Activated CD4-positive, alpha-beta T cell treated with anti-CD3 and anti-CD28 coated beads for 36 hours (primary cell): Measurements from ENCODE around the gene ARMH3. TPM values are rescaled to one million over a fixed set of nuclear protein-coding genes. Genes with fewer than 3 reads are reported as not detected.
A peak's percentile ranks its signal among the peaks of the same experiment; 100 is the strongest.

ENCODE experiments used
- ATAC-seq: fragments of 200-7000 bp; cut with Tn5 transposase; one replicate; pipeline ENCODE4 v1.10.0; 2021; ENCODE audit warnings: mild to moderate bottlenecking, moderate library complexity
- CTCF ChIA-PET: fragments of 350-600 bp; sonication (Branson Sonifier 250); formaldehyde crosslinking; loops from one replicate; lab custom pipeline; 2021; ENCODE audit warnings: antibody characterized with exemption; lab: Charles Lee
- POLR2A ChIA-PET: fragments of 350-600 bp; sonication (Branson Sonifier 250); formaldehyde crosslinking; loops from one replicate; lab custom pipeline; 2021; ENCODE audit warnings: antibody characterized with exemption, inconsistent platforms; lab: Charles Lee
- DNase-seq: peaks from one replicate; pipeline ENCODE4 v3.0.0-alpha.2; 2020
- H3K27ac Mint-ChIP-seq: one replicate; pipeline ENCODE4 v1.8.0; 2021; ENCODE audit warnings: mixed read lengths
- H3K27me3 Mint-ChIP-seq: one replicate; pipeline ENCODE4 v1.8.0; 2021; ENCODE audit warnings: mixed read lengths
- H3K36me3 Mint-ChIP-seq: one replicate; pipeline ENCODE4 v1.8.0; 2021; ENCODE audit warnings: low read depth, mixed read lengths
- H3K4me1 Mint-ChIP-seq: one replicate; pipeline ENCODE4 v1.8.0; 2021; ENCODE audit warnings: mixed read lengths
- H3K4me3 Mint-ChIP-seq: one replicate; pipeline ENCODE4 v1.8.0; 2021; ENCODE audit warnings: mild to moderate bottlenecking, moderate library complexity, mixed read lengths
- H3K9me3 Mint-ChIP-seq: one replicate; pipeline ENCODE4 v1.8.0; 2021; ENCODE audit warnings: low read depth, mixed read lengths
- intact Hi-C, 2 experiments: fragments of 100-400 bp; cut with DNase I in 1 of 2; cut with micrococcal nuclease in 1 of 2; formaldehyde crosslinking; loops; one replicate each; pipeline versions ENCODE4 v1.14.2 to v1.15.1; 2022 to 2024; cut with DNase I, micrococcal nuclease
- total RNA-seq, 2 experiments: library from RNA; stranded (reverse); gene quantifications; one replicate each; pipeline ENCODE4 v1.2.3, GENCODE V29; 2021

Gene ARMH3
- total RNA-seq, 2 experiments from 2014 or later, result 16.0 to 21.0 TPM

DNA sequence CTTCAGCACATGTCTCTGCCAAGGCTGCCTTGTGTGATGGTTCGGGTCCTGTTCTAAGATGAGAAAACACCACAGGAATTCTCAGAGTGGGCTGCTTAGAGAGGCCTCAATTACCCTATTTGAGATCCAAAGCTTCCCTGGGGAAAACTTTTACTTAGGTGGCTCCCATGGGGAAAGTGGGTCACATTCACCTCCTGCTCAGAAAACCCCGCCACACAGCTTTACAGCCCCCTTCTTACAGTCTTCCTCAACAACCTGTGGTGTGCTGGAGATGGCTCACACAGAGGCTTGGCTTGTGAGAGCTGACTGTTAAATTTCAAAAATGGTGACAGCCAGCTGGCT is 175.8 kb downstream of the ARMH3 start:
- H3K4me1 Mint-ChIP-seq, result peaks cover 8% of the 10 kb centered on the region
- H3K36me3 Mint-ChIP-seq, result peaks cover 5% of the 10 kb centered on the region
- intact Hi-C loops, result no loop called here
- POLR2A ChIA-PET, result no interaction called here
- CTCF ChIA-PET, result interaction anchor here (1.3 to 2.3 kb wide), 3 partner anchors 8 to 22 kb away, joined by 3 to 9 read pairs (median 5); no protein-coding TSS in a partner anchor
- DNase-seq, result no peak
- no peak overlapping the region for H3K4me3 Mint-ChIP-seq
- no peak for ATAC-seq
- H3K27ac Mint-ChIP-seq, result no peak overlapping the region
- no peaks in the 10 kb centered on the region for H3K27me3 Mint-ChIP-seq
- no peaks in the 10 kb centered on the region for H3K9me3 Mint-ChIP-seq

DNA sequence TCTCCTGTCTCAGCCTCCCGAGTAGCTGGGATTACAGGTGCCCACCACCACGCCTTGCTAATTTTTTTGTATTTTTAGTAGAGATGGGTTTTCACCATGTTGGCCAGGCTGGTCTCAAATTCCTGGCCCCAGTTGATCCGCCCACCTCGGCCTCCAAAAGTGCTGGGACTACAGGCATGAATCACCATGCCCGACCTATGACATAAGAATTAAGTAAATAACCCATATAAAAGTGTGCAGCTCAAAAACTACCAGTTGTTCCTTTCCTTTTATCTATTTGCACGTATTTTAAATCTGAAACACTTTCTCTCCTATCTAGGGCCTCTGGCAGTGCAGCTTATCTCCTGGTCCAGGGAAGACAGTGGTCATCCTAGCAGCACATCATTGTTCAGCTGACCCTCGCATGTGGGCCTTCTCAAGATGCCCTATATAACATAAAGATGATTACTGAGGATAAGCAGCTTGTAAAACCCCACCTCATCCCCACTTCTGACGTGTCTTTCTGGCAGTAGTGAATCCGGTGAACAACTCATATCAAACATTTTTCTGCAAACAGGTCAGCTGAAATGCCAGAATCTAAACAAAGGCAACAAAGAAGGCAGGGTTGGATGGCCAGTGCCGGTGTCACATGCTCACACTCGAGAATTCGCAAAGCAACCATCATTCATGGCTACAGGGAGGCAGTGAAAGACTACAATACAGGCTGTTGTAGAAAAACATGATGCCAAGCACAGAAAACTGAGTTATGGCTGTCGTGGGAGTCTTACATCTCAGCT is 176.3 kb downstream of the ARMH3 start:
- intact Hi-C loops, result no loop called here
- no peak overlapping the region for H3K4me3 Mint-ChIP-seq
- H3K36me3 Mint-ChIP-seq, result peaks cover 5% of the 10 kb centered on the region
- ChIA-PET POLR2A (no interaction called here), CTCF (interaction anchor here (0.7 to 2.3 kb wide), 2 partner anchors 9 to 405 kb away, joined by 3 to 9 read pairs; no protein-coding TSS in a partner anchor)
- peaks cover 8% of the 10 kb centered on the region for H3K4me1 Mint-ChIP-seq
- no peaks in the 10 kb centered on the region for H3K27me3 Mint-ChIP-seq
- H3K9me3 Mint-ChIP-seq, result no peaks in the 10 kb centered on the region
- no peak for DNase-seq
- no peak for ATAC-seq
- no peak overlapping the region for H3K27ac Mint-ChIP-seq

DNA sequence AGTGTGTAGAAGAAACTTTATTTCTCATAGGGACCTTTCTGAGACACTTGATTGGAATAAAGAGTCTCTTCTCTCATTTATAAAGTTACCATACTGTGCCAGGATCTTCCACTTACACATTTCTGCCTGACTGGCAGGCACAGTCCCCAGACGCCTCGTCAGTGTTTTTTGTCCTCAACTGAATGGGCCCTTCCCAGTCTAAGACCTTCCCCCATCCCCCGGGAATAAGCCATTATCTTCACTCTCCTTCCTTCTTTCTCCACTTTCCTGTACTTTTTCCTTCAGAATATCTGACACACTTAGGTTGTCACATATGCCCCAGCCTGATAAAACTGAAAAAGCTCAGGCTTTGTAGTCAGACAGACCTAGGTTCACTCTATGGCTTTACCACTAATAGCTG is 177.1 kb downstream of the ARMH3 start:
- no peak for ATAC-seq
- ChIA-PET POLR2A (no interaction called here), CTCF (interaction anchor here (0.6 to 2.3 kb wide), 4 partner anchors 9 to 406 kb away, joined by 3 to 9 read pairs (median 4); no protein-coding TSS in a partner anchor)
- Mint-ChIP-seq H3K4me1 (peaks cover 8% of the 10 kb centered on the region), H3K27me3 (no peaks in the 10 kb centered on the region), H3K4me3 (no peak overlapping the region), H3K36me3 (peaks cover 5% of the 10 kb centered on the region), H3K27ac (no peak overlapping the region), H3K9me3 (no peaks in the 10 kb centered on the region)
- no peak for DNase-seq
- intact Hi-C loops, result no loop called here

DNA sequence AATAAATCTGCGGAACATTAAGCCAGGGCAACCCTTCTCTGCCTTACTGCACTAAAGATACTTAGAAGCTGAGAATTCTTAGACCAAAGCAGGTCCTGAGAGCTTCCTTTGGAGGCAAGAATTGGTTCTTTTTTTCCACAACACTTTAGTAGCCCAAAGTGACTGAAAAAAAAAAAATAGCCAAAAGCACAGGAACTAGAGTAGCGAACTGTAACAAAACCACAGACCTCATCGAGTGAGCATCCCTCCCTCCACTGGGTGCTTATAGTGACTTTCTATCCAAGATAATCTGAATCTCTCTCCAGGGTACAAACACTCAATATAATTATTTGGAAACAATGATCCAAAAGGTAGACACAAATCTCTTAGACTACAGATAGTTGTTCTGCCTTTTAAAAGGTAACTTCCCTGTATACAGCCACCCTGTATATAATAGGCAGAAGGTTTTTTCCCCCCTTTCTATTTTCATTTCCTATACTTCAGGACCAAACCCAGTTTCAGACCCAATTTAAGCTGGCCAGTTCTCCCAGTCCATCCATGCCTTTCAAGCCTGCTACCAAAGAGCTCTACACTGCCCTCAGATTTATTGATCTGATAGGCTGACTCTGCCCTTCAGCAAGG is 180.8 kb downstream of the ARMH3 start:
- Mint-ChIP-seq H3K4me3 (no peak overlapping the region), H3K27me3 (no peaks in the 10 kb centered on the region), H3K27ac (no peak overlapping the region), H3K4me1 (peaks cover 8% of the 10 kb centered on the region), H3K9me3 (no peaks in the 10 kb centered on the region), H3K36me3 (peaks cover 3% of the 10 kb centered on the region)
- intact Hi-C loops, result no loop called here
- no peak for DNase-seq
- POLR2A ChIA-PET, result no interaction called here
- ATAC-seq, result no peak
- CTCF ChIA-PET, result interaction anchor here (1.3 kb wide), 1 partner anchor 35 kb away, joined by 4 read pairs; no protein-coding TSS in a partner anchor

DNA sequence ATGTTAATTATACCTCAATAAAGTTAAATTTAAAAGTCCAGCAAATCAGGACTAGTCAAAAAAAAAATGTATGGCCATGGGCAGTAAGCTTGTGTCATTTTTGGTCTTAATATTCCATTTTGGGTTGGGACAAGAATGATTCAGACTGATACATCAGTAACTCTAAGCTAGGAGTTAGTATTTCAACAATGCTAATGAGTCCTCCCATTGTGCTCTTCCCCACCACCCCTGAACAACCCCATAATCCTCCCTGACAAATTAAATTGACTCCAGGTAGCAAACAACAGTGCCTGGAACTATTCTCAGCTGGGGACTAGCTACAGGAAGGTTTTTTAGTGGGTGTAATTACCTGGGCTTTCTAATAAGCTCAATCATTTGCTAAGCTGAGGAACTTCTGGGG is 181.7 kb downstream of the ARMH3 start:
- Mint-ChIP-seq H3K9me3 (no peaks in the 10 kb centered on the region), H3K4me3 (no peak overlapping the region), H3K27me3 (no peaks in the 10 kb centered on the region), H3K36me3 (peaks cover 3% of the 10 kb centered on the region), H3K27ac (no peak overlapping the region), H3K4me1 (peaks cover 6% of the 10 kb centered on the region)
- intact Hi-C loops, result no loop called here
- no peak for DNase-seq
- ChIA-PET POLR2A (no interaction called here), CTCF (interaction anchor here (0.5 to 0.9 kb wide), 3 partner anchors 11 to 93 kb away, joined by 3 to 4 read pairs (median 3); no protein-coding TSS in a partner anchor)
- no peak for ATAC-seq

DNA sequence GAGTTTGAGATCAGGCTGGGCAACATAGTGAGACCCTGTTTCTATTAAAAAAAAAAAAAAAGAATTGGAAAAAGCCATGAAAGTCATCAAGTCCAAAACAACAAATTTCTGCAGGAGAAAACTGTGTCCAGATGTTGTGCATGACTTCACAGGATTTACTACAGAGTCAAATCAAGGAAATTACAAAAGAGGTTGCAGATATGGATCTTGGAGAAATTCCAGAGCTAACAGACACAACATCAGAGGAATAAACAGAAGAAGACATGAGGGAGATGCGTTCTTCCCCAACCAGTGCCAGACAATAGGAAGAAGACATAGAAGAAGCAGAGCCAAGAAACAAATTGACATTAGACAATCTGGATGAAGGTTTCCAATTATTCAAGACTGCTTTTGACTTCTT is 188.0 kb downstream of the ARMH3 start:
- Mint-ChIP-seq H3K4me3 (no peak overlapping the region), H3K36me3 (peaks cover 16% of the 10 kb centered on the region), H3K4me1 (peaks cover 2% of the 10 kb centered on the region), H3K9me3 (peaks cover 4% of the 10 kb centered on the region), H3K27ac (no peak overlapping the region), H3K27me3 (no peaks in the 10 kb centered on the region)
- intact Hi-C loops, result no loop called here
- ATAC-seq (no peak), DNase-seq (no peak)
- ChIA-PET POLR2A (no interaction called here), CTCF (no interaction called here)

DNA sequence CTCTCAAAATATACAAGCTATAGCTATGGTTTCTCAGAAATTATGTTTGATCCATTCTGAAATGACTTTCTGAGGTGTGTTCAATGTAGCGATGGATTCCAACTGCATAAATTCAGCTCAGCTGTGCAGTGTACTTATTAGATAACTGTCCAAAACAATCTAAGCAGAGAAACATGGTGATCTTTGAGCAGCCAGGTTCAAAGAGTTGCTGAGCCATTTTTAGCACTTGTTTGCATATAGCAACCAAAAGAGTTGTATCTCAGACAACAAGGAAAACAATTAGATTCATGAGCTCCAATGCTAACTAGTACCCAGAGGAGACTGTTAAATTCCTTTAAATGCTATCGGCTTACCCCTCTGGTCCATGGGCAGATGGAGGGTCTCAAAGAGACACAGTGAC is 196.4 kb downstream of the ARMH3 start:
- intact Hi-C loops, result no loop called here
- DNase-seq (no peak), ATAC-seq (no peak)
- Mint-ChIP-seq H3K9me3 (peaks cover 8% of the 10 kb centered on the region), H3K27ac (no peak overlapping the region), H3K27me3 (no peaks in the 10 kb centered on the region), H3K4me1 (peaks cover 5% of the 10 kb centered on the region), H3K4me3 (no peak overlapping the region), H3K36me3 (peaks cover 24% of the 10 kb centered on the region)
- POLR2A ChIA-PET, result interaction anchor here (1.3 kb wide), 1 partner anchor 68 kb away, joined by 3 read pairs; no protein-coding TSS in a partner anchor
- CTCF ChIA-PET, result interaction anchor here (0.6 to 4.6 kb wide), 6 partner anchors 18 to 326 kb away, joined by 3 to 25 read pairs (median 9); no protein-coding TSS in a partner anchor

DNA sequence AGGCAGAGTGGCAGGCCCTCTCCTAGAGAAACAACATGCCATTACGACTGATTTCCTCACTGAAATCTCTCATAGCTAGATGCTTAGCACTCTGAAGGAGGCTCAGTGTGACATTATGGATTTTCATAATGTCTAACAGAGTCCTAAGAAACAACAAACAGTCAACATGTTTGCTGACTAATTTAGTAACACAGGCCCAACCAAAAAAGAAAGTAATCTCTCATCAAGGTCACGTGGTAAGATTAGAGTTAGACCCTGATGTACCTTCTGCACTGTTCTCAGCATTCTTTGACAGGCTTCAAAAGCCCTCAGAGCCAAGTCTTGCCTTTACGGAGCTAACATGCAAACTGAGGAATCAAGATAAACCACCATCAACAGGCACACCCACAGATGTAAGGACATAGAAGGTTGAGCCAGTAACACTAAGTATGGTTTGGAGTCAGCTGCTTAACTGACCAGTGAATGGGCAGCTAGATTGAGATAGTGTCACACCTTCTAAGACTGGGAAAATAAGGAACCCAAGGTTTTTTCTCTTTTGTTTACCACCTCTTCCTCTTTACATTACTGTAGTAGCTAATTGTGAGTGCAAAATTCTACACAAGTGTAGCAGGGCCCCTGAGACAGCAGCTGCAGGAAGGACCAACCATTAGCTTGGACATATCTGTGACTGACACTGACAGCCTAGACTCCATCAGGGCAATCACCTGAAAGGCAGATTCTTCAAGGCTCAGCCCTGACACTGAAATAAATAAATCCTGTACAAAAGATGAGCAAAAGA is 197.1 kb downstream of the ARMH3 start:
- Mint-ChIP-seq H3K27ac (no peak overlapping the region), H3K27me3 (no peaks in the 10 kb centered on the region), H3K36me3 (peaks cover 20% of the 10 kb centered on the region), H3K4me3 (no peak overlapping the region), H3K9me3 (peaks cover 8% of the 10 kb centered on the region), H3K4me1 (peaks cover 4% of the 10 kb centered on the region)
- DNase-seq (no peak), ATAC-seq (peak; percentile 55)
- intact Hi-C loops, result no loop called here
- ChIA-PET CTCF (interaction anchor here (0.5 to 4.6 kb wide), 14 partner anchors 11 to 1376 kb away, joined by 3 to 25 read pairs (median 3); no protein-coding TSS in a partner anchor), POLR2A (interaction anchor here (1.3 kb wide), 1 partner anchor 69 kb away, joined by 3 read pairs; no protein-coding TSS in a partner anchor)

DNA sequence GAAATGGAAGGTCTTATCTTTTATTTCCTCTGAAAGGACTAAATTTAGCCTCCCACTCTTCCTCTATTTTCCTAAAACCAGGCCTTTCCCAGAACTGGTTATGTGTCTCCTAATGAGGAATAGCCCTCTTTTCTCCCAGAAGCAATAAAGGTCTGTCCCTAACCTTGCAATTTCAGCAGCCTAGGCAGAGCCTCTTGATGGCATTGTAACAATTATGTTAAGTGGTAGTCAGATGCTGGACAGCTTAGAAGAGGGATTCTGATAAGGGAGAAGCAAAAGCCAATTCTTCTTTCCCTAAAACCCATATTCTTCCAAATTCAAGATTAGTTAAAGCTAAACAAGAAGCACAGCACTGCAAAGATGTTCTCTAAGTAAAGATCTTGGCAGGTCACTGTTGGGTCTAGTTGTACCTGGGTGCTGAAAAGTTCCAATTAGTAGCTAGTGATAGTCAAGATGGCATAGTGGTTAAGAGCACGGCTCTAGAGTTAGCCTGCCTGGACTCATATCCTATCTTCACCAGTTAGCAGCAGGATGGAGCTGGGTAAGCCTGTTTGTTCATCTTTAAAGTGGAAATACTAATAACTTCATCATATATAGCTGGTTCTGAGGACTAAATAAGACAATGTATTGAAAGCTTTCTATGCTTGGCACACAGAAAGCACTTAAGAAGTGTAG is 198.0 kb downstream of the ARMH3 start:
- peaks cover 20% of the 10 kb centered on the region for H3K36me3 Mint-ChIP-seq
- ChIA-PET POLR2A (no interaction called here), CTCF (interaction anchor here (0.5 to 4.6 kb wide), 12 partner anchors 10 to 1375 kb away, joined by 3 to 25 read pairs (median 4); no protein-coding TSS in a partner anchor)
- H3K4me1 Mint-ChIP-seq, result peaks cover 4% of the 10 kb centered on the region
- ATAC-seq (no peak), DNase-seq (no peak)
- H3K4me3 Mint-ChIP-seq, result no peak overlapping the region
- H3K27me3 Mint-ChIP-seq, result no peaks in the 10 kb centered on the region
- intact Hi-C loops, result no loop called here
- no peak overlapping the region for H3K27ac Mint-ChIP-seq
- peaks cover 8% of the 10 kb centered on the region for H3K9me3 Mint-ChIP-seq

DNA sequence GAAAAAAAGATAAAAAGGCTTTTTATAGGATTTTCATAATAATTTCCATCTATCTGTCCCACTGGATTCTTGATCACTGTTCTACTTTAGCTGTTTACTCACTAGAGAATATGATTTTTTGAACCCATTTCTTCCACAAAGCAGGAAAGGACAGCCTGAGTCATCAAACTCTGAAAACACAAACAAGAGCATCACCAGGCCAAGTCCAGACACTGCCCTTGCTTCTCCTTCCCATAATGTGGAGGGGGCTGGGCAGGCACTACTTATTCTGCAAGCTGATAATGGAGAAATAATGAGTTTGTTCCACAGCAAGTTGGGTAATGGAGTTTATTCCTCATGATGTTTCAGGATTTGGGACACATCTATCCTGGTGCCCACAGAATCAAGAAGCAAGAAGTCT is 199.3 kb downstream of the ARMH3 start:
- H3K27ac Mint-ChIP-seq, result no peak overlapping the region
- H3K4me1 Mint-ChIP-seq, result peaks cover 4% of the 10 kb centered on the region
- ChIA-PET CTCF (interaction anchor here (0.7 to 2.6 kb wide), 3 partner anchors 16 to 194 kb away, joined by 3 to 9 read pairs (median 7); no protein-coding TSS in a partner anchor), POLR2A (no interaction called here)
- H3K27me3 Mint-ChIP-seq, result no peaks in the 10 kb centered on the region
- ATAC-seq (no peak), DNase-seq (no peak)
- no peak overlapping the region for H3K4me3 Mint-ChIP-seq
- H3K9me3 Mint-ChIP-seq, result peaks cover 8% of the 10 kb centered on the region
- intact Hi-C loops, result no loop called here
- H3K36me3 Mint-ChIP-seq, result peaks cover 13% of the 10 kb centered on the region
